HepG2 (cell line): ENCODE results near the gene GRHL1. TPM values are rescaled to one million over a fixed set of nuclear protein-coding genes. Genes with fewer than 3 reads are reported as not detected.

Experiments
- ATAC-seq: fragments of 200-7000 bp; cut with Tn5 transposase; 3 replicates; pipeline ENCODE4 v1.9.1; 2020; ENCODE audit warnings: mild to moderate bottlenecking, moderate library complexity
- BruUV-seq: library from RNA; stranded (reverse); fragments of 400-500 nt; replicated peaks from 2 replicates; lab custom pipeline; 2021; lab: Mats Ljungman, UMichigan
- CTCF ChIA-PET: fragments of 300-600 bp; formaldehyde crosslinking; extraction: SDS; loops from one replicate; lab custom pipeline; 2021; ENCODE audit warnings: low total read pairs, inconsistent platforms, low intra/inter-chr PET ratio; lab: Yijun Ruan, JAX
- POLR2A ChIA-PET: fragments of 350-600 bp; sonication (Branson Sonifier 250); formaldehyde crosslinking; loops from one replicate; lab custom pipeline; 2020; ENCODE audit warnings: antibody characterized with exemption, inconsistent platforms; lab: Yijun Ruan, JAX
- DNase-seq: peaks from one replicate; pipeline ENCODE4 v3.0.0-alpha.2; 2015; ENCODE audit warnings: low spot score
- FAIRE-seq: peaks from 3 replicates; lab custom pipeline; 2011; peaks lifted over from hg19 to GRCh38; lab: Jason Lieb, UNC
- H2AFZ ChIP-seq: one replicate; pipeline ENCODE4 v1.6.1; 2011; ENCODE audit warnings: low read length, inconsistent platforms
- H3K27ac ChIP-seq: fragments of 300-600 bp; 3 replicates; pipeline ENCODE4 v1.8.0; 2011; ENCODE audit warnings: mixed run types, mild to moderate bottlenecking, mixed read lengths, low read length, inconsistent platforms; ENCODE audit not compliant: insufficient read depth; ENCODE audit errors: extremely low read length
- H3K27me3 ChIP-seq, 2 experiments: fragments of 200-600 bp in 1 of 2; 2 replicates in 1 of 2; 3 replicates in 1 of 2; pipeline versions ENCODE4 v1.6.0 to v1.8.0; 2011; ENCODE audit warnings: low read length in 2 of 2, mild to moderate bottlenecking in 2 of 2, moderate library complexity in 2 of 2, inconsistent platforms in 1 of 2; ENCODE audit not compliant: insufficient read depth in 2 of 2, control insufficient read depth in 1 of 2
- H3K36me3 ChIP-seq, 2 experiments: fragments of 200-600 bp in 1 of 2; replicated peaks in 1 of 2; 2 replicates in 1 of 2; 3 replicates in 1 of 2; pipeline versions ENCODE4 v1.5.1 to v1.8.0; 2011; ENCODE audit warnings: low read length in 2 of 2, inconsistent platforms in 1 of 2; ENCODE audit not compliant: insufficient read depth in 2 of 2, control insufficient read depth in 1 of 2
- H3K4me1 ChIP-seq: 2 replicates; pipeline ENCODE4 v1.5.1; 2012; ENCODE audit warnings: low read length, inconsistent platforms; ENCODE audit not compliant: insufficient read depth
- H3K4me2 ChIP-seq: 2 replicates; pipeline ENCODE4 v1.6.0; 2011; ENCODE audit warnings: low read depth, low read length, inconsistent platforms
- H3K4me3 ChIP-seq, 3 experiments: fragments of 200-600 bp in 1 of 3; sonication (generic), shearing (Covaris generic) in 1 of 3; replicated peaks in 1 of 3; 2 replicates each; pipeline ENCODE4 v1.5.1; 2011 to 2016; ENCODE audit warnings: low read length in 3 of 3, inconsistent platforms in 2 of 3, low read depth in 2 of 3, mild to moderate bottlenecking in 2 of 3, control low read depth in 1 of 3, mixed read lengths in 1 of 3; ENCODE audit not compliant: insufficient read depth in 1 of 3
- H3K79me2 ChIP-seq: one replicate; pipeline ENCODE4 v1.6.1; 2011; ENCODE audit warnings: low read length, inconsistent platforms; ENCODE audit not compliant: insufficient read depth
- H3K9ac ChIP-seq: 2 replicates; pipeline ENCODE4 v1.6.0; 2011; ENCODE audit warnings: mild to moderate bottlenecking, low read depth, low read length, inconsistent platforms; ENCODE audit not compliant: insufficient read depth
- H3K9me3 ChIP-seq: 2 replicates; pipeline ENCODE4 v1.5.1; 2012; ENCODE audit warnings: mild to moderate bottlenecking, low read length
- H4K20me1 ChIP-seq: 2 replicates; pipeline ENCODE4 v1.6.0; 2011; ENCODE audit warnings: inconsistent platforms, mild to moderate bottlenecking, low read length, moderate library complexity; ENCODE audit not compliant: insufficient read depth
- CHD2 ChIP-seq: IDR thresholded peaks from 2 replicates; pipeline ENCODE4 v1.6.1; 2011; ENCODE audit warnings: low read depth, low read length, improper control_type of control experiment
- CTCF ChIP-seq: sonication (generic); formaldehyde crosslinking; IDR thresholded peaks from 2 replicates; pipeline ENCODE4 v1.5.0; 2020; ENCODE audit warnings: mild to moderate bottlenecking, missing genetic modification reagents, moderate library complexity
- HDAC2 ChIP-seq: sonication (generic); formaldehyde crosslinking; IDR thresholded peaks from 2 replicates; pipeline ENCODE4 v1.4.0; 2020; ENCODE audit warnings: missing genetic modification reagents
- JARID2 ChIP-seq: sonication (generic); formaldehyde crosslinking; IDR thresholded peaks from 2 replicates; pipeline ENCODE4 v1.8.1; 2023; ENCODE audit warnings: missing genetic modification reagents, inconsistent platforms; ENCODE audit not compliant: insufficient replicate concordance
- NCOA1 ChIP-seq: sonication (generic); formaldehyde crosslinking; IDR thresholded peaks from 2 replicates; pipeline ENCODE4 v1.9.0; 2021; ENCODE audit warnings: missing genetic modification reagents
- NFE2L2 ChIP-seq: fragments of 150-350 bp; IDR thresholded peaks from 2 replicates; pipeline ENCODE4 v1.6.1; 2014; ENCODE audit warnings: low read length
- SMYD3 ChIP-seq: sonication (generic); formaldehyde crosslinking; IDR thresholded peaks from 2 replicates; pipeline ENCODE4 v1.8.1; 2023; ENCODE audit warnings: mild to moderate bottlenecking, missing genetic modification reagents
- SRY ChIP-seq: sonication (generic); formaldehyde crosslinking; IDR thresholded peaks from 2 replicates; pipeline ENCODE4 v1.8.0; 2022; ENCODE audit warnings: mild to moderate bottlenecking, missing genetic modification reagents
- STAT5B ChIP-seq: sonication (generic); formaldehyde crosslinking; IDR thresholded peaks from 2 replicates; pipeline ENCODE4 v1.4.0; 2020; ENCODE audit warnings: missing genetic modification reagents
- TGIF2 ChIP-seq: IDR thresholded peaks from 2 replicates; pipeline ENCODE4 v1.6.1; 2016; ENCODE audit warnings: control low read depth, missing compliant biosample characterization
- ZNF552 ChIP-seq: sonication (generic); formaldehyde crosslinking; IDR thresholded peaks from 2 replicates; pipeline ENCODE4 v1.9.0; 2022; ENCODE audit warnings: missing genetic modification reagents, mild to moderate bottlenecking, borderline replicate concordance
- ZNF800 ChIP-seq: sonication (generic); formaldehyde crosslinking; IDR thresholded peaks from 2 replicates; pipeline ENCODE4 v1.4.0; 2020; ENCODE audit warnings: missing genetic modification reagents
- ZSCAN25 ChIP-seq: sonication (generic); formaldehyde crosslinking; IDR thresholded peaks from 2 replicates; pipeline ENCODE4 v1.8.0; 2022; ENCODE audit warnings: mild to moderate bottlenecking, missing genetic modification reagents
- WGBS: methylation state at CpG from one replicate; pipeline ENCODE4 v1.1.6; 2017; ENCODE audit warnings: low lambda C conversion rate; 5-methylcytosine and 5-hydroxymethylcytosine counted together
- in situ Hi-C: cut with HindIII; loops from 2 replicates; pipeline ENCODE4 v1.10.0; 2017; ENCODE audit warnings: low pct_unique_long_range_greater_than_20kb; ENCODE audit not compliant: extremely low pct_ligation_motif_present
- intact Hi-C: fragments of 100-400 bp; cut with micrococcal nuclease; formaldehyde crosslinking; loops from one replicate; pipeline ENCODE4 v1.10.0; 2022; ENCODE audit not compliant: unreplicated experiment
- polyA plus RNA-seq, 8 experiments: library from polyadenylated mRNA; depleted of rRNA in 3 of 8; stranded (reverse) in 7 of 8; unstranded in 1 of 8; fragments of >200 nt; fragmentation: Illumina TruSeq in 4 of 8; extraction: Trizol in 4 of 8; gene quantifications; 2 replicates each; pipeline versions ENCODE4 v1.2.1 to v1.2.3, GENCODE V29; 2011 to 2016; ENCODE audit warnings: low read depth in 4 of 8, missing spikeins in 1 of 8, mixed read lengths in 1 of 8; ENCODE audit not compliant: insufficient read depth in 1 of 8
- total RNA-seq, 5 experiments: library from RNA; depleted of rRNA; stranded (reverse); fragments of >200 nt; fragmentation: Illumina TruSeq; extraction: Trizol; gene quantifications; 2 replicates each; pipeline ENCODE4 v1.2.3, GENCODE V29; 2016; ENCODE audit warnings: low read depth in 1 of 5

Gene GRHL1
- total and polyA plus RNA-seq, 2 of the 13 experiments (the other 11 are each of a cell fraction or from before 2014, with no cell fraction given): 9.3 to 12.0 TPM

GRCh38 chr2:9983401-9984216 is 32.1 kb downstream of the GRHL1 start:
- 0 out of 2 replicates have a peak, but pooled peaks have one; percentile 16 for TF ChIP-seq NCOA1 (CRISPR knock-in tag)
- peak; percentile 35; the same call in 1 of the 2 replicates for TF ChIP-seq TGIF2
- TF ChIP-seq ZSCAN25 (CRISPR knock-in tag): no peak
- Histone ChIP-seq H3K9me3 (no peaks in the 10 kb centered on the region), H3K36me3 (peaks cover 7 to 30% of the 10 kb centered on the region in 2 experiments; a peak in 4 of 5 replicates), H2AFZ (no peak overlapping the region), H3K27ac (no peak overlapping the region), H3K4me1 (no peaks in the 10 kb centered on the region), H3K4me3 (no peak overlapping the region), H4K20me1 (peaks cover 3% of the 10 kb centered on the region), H3K79me2 (no peaks in the 10 kb centered on the region), H3K9ac (no peak overlapping the region), H3K4me2 (no peak overlapping the region), H3K27me3 (no peaks in the 10 kb centered on the region)
- in situ Hi-C loops: no loop called here
- DNase-seq: no peak
- FAIRE-seq: no peak
- ATAC-seq: no peak; the same call in 2 of the 3 replicates
- WGBS: 76% methylated on average over 15 of the region's 15 CpGs
- no TSS peak for BruUV-seq
- ChIA-PET CTCF (interaction anchor here (1.5 to 2.3 kb wide), 2 partner anchors 45 to 65 kb away, joined by 6 to 25 read pairs; no protein-coding TSS in a partner anchor), POLR2A (interaction anchor here (0.8 to 1.4 kb wide), 2 partner anchors 74 to 140 kb away, joined by 3 read pairs; partner anchors contain the start of gene TAF1B)
- intact Hi-C loops: loop anchor here (1.0 kb wide), 1 partner anchor 65 kb away; no protein-coding TSS in a partner anchor

GRCh38 chr2:9984217-9984739 is 32.8 kb downstream of the GRHL1 start:
- DNase-seq (peak; percentile 38), ATAC-seq (peak; percentile 87), FAIRE-seq (peak; percentile 63)
- no peak overlapping the region for H3K9ac ChIP-seq
- no peak overlapping the region for H3K27ac ChIP-seq
- no peaks in the 10 kb centered on the region for H3K79me2 ChIP-seq
- no peak overlapping the region for H2AFZ ChIP-seq
- no peak overlapping the region for H3K4me3 ChIP-seq
- intact Hi-C loops: loop anchor here (1.0 kb wide), 1 partner anchor 64 kb away; no protein-coding TSS in a partner anchor
- H4K20me1 ChIP-seq: peaks cover 3% of the 10 kb centered on the region
- H3K4me1 ChIP-seq: no peaks in the 10 kb centered on the region
- CTCF ChIA-PET: interaction anchor here (1.0 to 2.3 kb wide), 3 partner anchors 44 to 185 kb away, joined by 4 to 25 read pairs (median 6); no protein-coding TSS in a partner anchor
- POLR2A ChIA-PET: interaction anchor here (0.6 to 1.4 kb wide), 4 partner anchors 44 to 141 kb away, joined by 3 read pairs; partner anchors contain the start of genes KLF11 and TAF1B
- in situ Hi-C loops: no loop called here
- no TSS peak for BruUV-seq
- H3K27me3 ChIP-seq: no peaks in the 10 kb centered on the region
- no peaks in the 10 kb centered on the region for H3K9me3 ChIP-seq
- 66% methylated on average over 7 of the region's 7 CpGs for WGBS
- H3K36me3 ChIP-seq: peaks cover 7 to 33% of the 10 kb centered on the region in 2 experiments; a peak in 4 of 5 replicates
- H3K4me2 ChIP-seq: no peak overlapping the region
- TF ChIP-seq ZNF552 (CRISPR knock-in tag): no peak
- no peak for TF ChIP-seq ZNF800 (CRISPR knock-in tag)
- TF ChIP-seq NFE2L2: peak; percentile 55
- no peak for TF ChIP-seq CHD2
- no peak for TF ChIP-seq SRY (CRISPR knock-in tag)
- TF ChIP-seq CTCF (CRISPR knock-in tag): peak; percentile 77
- no peak for TF ChIP-seq HDAC2 (CRISPR knock-in tag)
- no peak for TF ChIP-seq SMYD3 (CRISPR knock-in tag)
- no peak for TF ChIP-seq STAT5B (CRISPR knock-in tag)
- TF ChIP-seq JARID2 (CRISPR knock-in tag): no peak
